T-cell (primary cell): ENCODE measurements around the gene PRSS48. TPM values are rescaled to one million over a fixed set of nuclear protein-coding genes. Genes with fewer than 3 reads are reported as not detected.
"Not testable (repeated sequence)": the region's sequence is repeated elsewhere in the genome, so short reads cannot be mapped to it uniquely, and the experiment has no call there.

Experiments used
- ATAC-seq, 4 experiments: fragments of 200-7000 bp in 3 of 4; fragments of 150-1000 bp in 1 of 4; cut with Tn5 transposase; replicated peaks in 1 of 4; 1 replicate in 3 of 4; 2 replicates in 1 of 4; pipeline ENCODE4 v1.10.0; 2021; ENCODE audit warnings: moderate library complexity in 3 of 4, mild to moderate bottlenecking in 2 of 4, moderate number of reproducible peaks in 1 of 4
- CTCF ChIA-PET, 2 donors: fragments of 300-600 bp; sonication (Branson Sonifier 250); formaldehyde crosslinking; loops; one replicate each; lab custom pipeline; 2022; ENCODE audit warnings: antibody characterized with exemption in 2 of 2; lab: Charles Lee
- POLR2A ChIA-PET, 2 donors: fragments of 300-600 bp; sonication (Branson Sonifier 250); formaldehyde crosslinking; loops; one replicate each; lab custom pipeline; 2022; ENCODE audit warnings: antibody characterized with exemption in 2 of 2; lab: Charles Lee
- DNase-seq, 35 experiments: peaks; one replicate each; pipeline versions ENCODE4 v3.0.0 to v3.0.0-alpha.2; 2013 to 2023
- H3K27ac ChIP-seq: one replicate; pipeline ENCODE4 v1.5.1; 2013; ENCODE audit warnings: low read length
- H3K27me3 ChIP-seq, 2 experiments: replicated peaks in 1 of 2; 1 replicate in 1 of 2; 2 replicates in 1 of 2; pipeline versions ENCODE4 v1.6.1 to v1.7.0; 2013; ENCODE audit warnings: low read length in 1 of 2, mixed read lengths in 1 of 2; ENCODE audit not compliant: control insufficient read depth in 2 of 2, insufficient read depth in 2 of 2; ENCODE audit errors: extremely low read depth in 1 of 2
- H3K36me3 ChIP-seq, 2 donors: 1 replicate in 1 of 2; 2 replicates in 1 of 2; pipeline versions ENCODE4 v1.6.1 to v1.7.0; 2013; ENCODE audit warnings: low read length in 1 of 2; ENCODE audit not compliant: control insufficient read depth in 2 of 2, insufficient read depth in 1 of 2; ENCODE audit errors: extremely low read depth in 1 of 2
- H3K4me1 ChIP-seq, 2 experiments: 1 replicate in 1 of 2; 2 replicates in 1 of 2; pipeline versions ENCODE4 v1.6.1 to v1.7.0; 2013; ENCODE audit warnings: low read length in 2 of 2, mixed read lengths in 1 of 2; ENCODE audit not compliant: insufficient read depth in 2 of 2, control insufficient read depth in 1 of 2; ENCODE audit errors: extremely low read depth in 1 of 2
- H3K4me3 ChIP-seq, 2 donors: 1 replicate in 1 of 2; 2 replicates in 1 of 2; pipeline versions ENCODE4 v1.5.1 to v1.7.0; 2013; ENCODE audit warnings: mild to moderate bottlenecking in 2 of 2, low read length in 1 of 2, moderate library complexity in 1 of 2; ENCODE audit not compliant: control insufficient read depth in 1 of 2; ENCODE audit errors: extremely low read depth in 1 of 2
- H3K9me3 ChIP-seq: 2 replicates; pipeline ENCODE4 v1.7.0; 2013
- H3K27ac Mint-ChIP-seq, 2 donors: one replicate each; pipeline ENCODE4 v1.8.0; 2020 to 2021; ENCODE audit warnings: mild to moderate bottlenecking in 2 of 2, mixed read lengths in 2 of 2
- H3K27me3 Mint-ChIP-seq, 2 donors: one replicate each; pipeline ENCODE4 v1.8.0; 2021 to 2022; ENCODE audit warnings: mixed read lengths in 2 of 2
- H3K36me3 Mint-ChIP-seq: one replicate; pipeline ENCODE4 v1.8.0; 2021; ENCODE audit warnings: mixed read lengths
- H3K4me1 Mint-ChIP-seq, 3 donors: one replicate each; pipeline ENCODE4 v1.8.0; 2020 to 2022; ENCODE audit warnings: mixed read lengths in 3 of 3, mild to moderate bottlenecking in 1 of 3
- H3K4me3 Mint-ChIP-seq, 3 donors: one replicate each; pipeline ENCODE4 v1.8.0; 2020 to 2022; ENCODE audit warnings: mild to moderate bottlenecking in 3 of 3, mixed read lengths in 3 of 3, moderate library complexity in 3 of 3
- H3K9me3 Mint-ChIP-seq, 3 donors: one replicate each; pipeline ENCODE4 v1.8.0; 2020 to 2022; ENCODE audit warnings: mixed read lengths in 3 of 3
- WGBS: methylation state at CpG from one replicate; pipeline ENCODE4 v1.1.5; 2013; ENCODE audit warnings: missing lambda C conversion rate; ENCODE audit not compliant: insufficient coverage; 5-methylcytosine and 5-hydroxymethylcytosine counted together
- total RNA-seq, 35 experiments: library from RNA in 6 of 35; stranded (reverse) in 6 of 35; fragments of 120-200 nt in 1 of 35; gene quantifications; one replicate each; pipeline versions ENCODE4 v1.2.1 to v1.2.4 and lab custom pipeline; 2013 to 2026

Gene PRSS48
- total RNA-seq, 5 donors from 2014 or later (not counting 1 experiment from before 2014, with no cell fraction given): not detected

GRCh38 chr4:151318307-151319006, 41.5 kb downstream of the PRSS48 start:
- WGBS: no CpG with 5 or more reads among the region's 1 CpG

DNA sequence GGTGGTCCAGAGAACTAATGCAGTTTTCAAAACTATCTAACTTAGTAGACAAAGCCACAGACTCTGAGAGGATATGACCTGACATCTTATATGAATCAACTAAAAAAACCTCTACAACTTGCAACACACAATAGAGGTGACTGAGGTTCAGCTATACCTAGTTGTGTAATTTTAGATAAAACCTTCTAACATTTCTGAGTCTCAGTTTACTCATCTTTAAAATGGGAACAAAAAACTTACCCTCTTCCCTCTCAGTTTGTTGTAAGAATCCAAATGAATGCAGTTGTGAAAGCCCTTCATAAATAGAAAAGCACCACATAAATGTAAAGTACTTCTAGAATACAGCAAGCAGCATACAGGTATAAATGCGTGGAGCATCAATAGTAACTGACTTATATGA, 42.5 kb downstream of the PRSS48 start:
- peaks cover 47 to 51% of the 10 kb centered on the region in 2 donors for H3K27me3 Mint-ChIP-seq
- CTCF ChIA-PET: no interaction called here
- no CpG with 5 or more reads among the region's 1 CpG for WGBS

More at GRCh38 chr4:151318307-151319006, 41.5 kb downstream of the PRSS48 start:
- H3K9me3 ChIP-seq: no peaks in the 10 kb centered on the region
- H3K27ac ChIP-seq: no peak overlapping the region
- Mint-ChIP-seq H3K27ac (no peak overlapping the region), H3K36me3 (no peaks in the 10 kb centered on the region), H3K9me3 (no peaks in the 10 kb centered on the region), H3K4me3 (no peak overlapping the region), H3K4me1 (peaks cover 0 to 3% (median 0%) of the 10 kb centered on the region in 3 donors), H3K27me3 (peaks cover 36 to 40% of the 10 kb centered on the region in 2 donors)
- peaks cover 0 to 13% of the 10 kb centered on the region in 2 experiments for H3K27me3 ChIP-seq
- POLR2A ChIA-PET: interaction anchor here (0.6 kb wide), 2 partner anchors 135 to 500 kb away, joined by 4 to 5 read pairs; no protein-coding TSS in a partner anchor
- DNase-seq (no peak), ATAC-seq (no peak)
- no peak overlapping the region for H3K4me3 ChIP-seq
- no peaks in the 10 kb centered on the region for H3K36me3 ChIP-seq
- H3K4me1 ChIP-seq: no peaks in the 10 kb centered on the region
- CTCF ChIA-PET: interaction anchor here in 1 of 2 donors (0.7 kb wide), 1 partner anchor 210 kb away, joined by 5 read pairs; no protein-coding TSS in a partner anchor

DNA sequence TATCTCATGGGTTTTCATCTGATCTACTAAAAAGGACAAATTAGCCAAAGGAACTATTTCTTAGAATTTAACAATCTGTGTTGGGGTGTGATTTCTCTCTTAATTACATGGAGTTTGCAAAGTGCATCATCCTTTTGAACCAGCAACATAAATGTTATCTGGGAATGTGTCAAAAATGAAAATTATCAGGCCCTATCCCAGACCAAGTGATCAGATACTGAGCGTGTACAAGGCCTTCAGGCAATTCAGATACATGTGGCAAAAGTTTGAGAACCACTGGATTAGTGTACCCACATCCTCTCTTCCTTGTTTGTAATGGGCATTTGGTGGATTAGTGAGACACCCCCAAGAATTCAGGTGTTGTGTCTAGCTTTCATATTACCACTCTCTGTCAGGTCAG, 44.6 kb downstream of the PRSS48 start:
- Mint-ChIP-seq H3K27ac (no peak overlapping the region), H3K27me3 (peaks cover 58 to 59% of the 10 kb centered on the region in 2 donors), H3K36me3 (no peaks in the 10 kb centered on the region), H3K4me3 (no peak overlapping the region), H3K4me1 (peaks cover 6 to 16% (median 12%) of the 10 kb centered on the region in 3 donors), H3K9me3 (no peaks in the 10 kb centered on the region)
- ChIA-PET CTCF (no interaction called here), POLR2A (interaction anchor here in 1 of 2 donors (0.6 kb wide), 1 partner anchor 1340 kb away, joined by 13 read pairs; no protein-coding TSS in a partner anchor)
- peaks cover 1 to 22% of the 10 kb centered on the region in 2 experiments for H3K27me3 ChIP-seq
- H3K4me1 ChIP-seq: peaks cover 0 to 7% of the 10 kb centered on the region in 2 experiments
- ATAC-seq (no peak), DNase-seq (no peak)
- no peaks in the 10 kb centered on the region for H3K9me3 ChIP-seq
- H3K4me3 ChIP-seq: no peak overlapping the region
- no CpG with 5 or more reads among the region's 1 CpG for WGBS
- H3K36me3 ChIP-seq: no peaks in the 10 kb centered on the region
- no peak overlapping the region for H3K27ac ChIP-seq

More for the DNA sequence above, 42.5 kb downstream of the PRSS48 start:
- Histone ChIP-seq H3K9me3 (no peaks in the 10 kb centered on the region), H3K27me3 (peaks cover 0 to 13% of the 10 kb centered on the region in 2 experiments), H3K4me1 (no peaks in the 10 kb centered on the region), H3K27ac (no peak overlapping the region), H3K4me3 (no peak overlapping the region), H3K36me3 (no peaks in the 10 kb centered on the region)
- POLR2A ChIA-PET: no interaction called here
- Mint-ChIP-seq H3K9me3 (no peaks in the 10 kb centered on the region), H3K36me3 (no peaks in the 10 kb centered on the region), H3K4me3 (no peak overlapping the region), H3K4me1 (peaks cover 0 to 9% (median 4%) of the 10 kb centered on the region in 3 donors), H3K27ac (no peak overlapping the region)
- DNase-seq (no peak), ATAC-seq (no peak)

DNA sequence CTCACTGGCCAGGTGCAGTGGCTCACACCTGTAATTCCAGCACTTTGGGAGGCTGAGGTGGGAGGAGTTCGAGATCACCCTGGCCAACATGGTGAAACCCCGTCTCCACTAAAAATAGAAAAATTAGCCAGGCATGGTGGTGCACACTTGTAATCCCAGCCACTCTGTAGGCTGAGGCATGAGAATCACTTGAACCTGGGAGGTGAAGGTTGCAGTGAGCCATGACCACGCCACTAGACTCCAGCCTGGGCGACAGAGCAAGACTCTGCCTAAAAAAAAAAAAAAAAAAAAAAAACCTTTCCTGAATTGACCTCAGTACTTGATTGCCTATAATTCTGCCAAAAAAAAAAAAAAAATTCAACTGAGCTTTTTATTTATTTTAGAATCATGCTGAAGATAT, 45.2 kb downstream of the PRSS48 start:
- H3K9me3 Mint-ChIP-seq, H3K4me1 ChIP-seq, H3K27ac ChIP-seq, H3K36me3 ChIP-seq, ATAC-seq, H3K4me3 Mint-ChIP-seq, H3K9me3 ChIP-seq, H3K4me3 ChIP-seq, DNase-seq, H3K36me3 Mint-ChIP-seq, H3K27ac Mint-ChIP-seq, POLR2A ChIA-PET: not testable (repeated sequence)
- CTCF ChIA-PET: interaction anchor here in 1 of 2 donors (0.7 kb wide), 1 partner anchor 75 kb away, joined by 9 read pairs; no protein-coding TSS in a partner anchor
- peaks cover 6 to 16% (median 12%) of the 10 kb centered on the region in 3 donors for H3K4me1 Mint-ChIP-seq
- H3K27me3 Mint-ChIP-seq: peaks cover 58 to 59% of the 10 kb centered on the region in 2 donors
- WGBS: no CpG with 5 or more reads among the region's 4 CpGs
- H3K27me3 ChIP-seq: peaks cover 3 to 21% of the 10 kb centered on the region in 2 experiments

- POLR2A ChIA-PET: no interaction called here
- peaks cover 54 to 56% of the 10 kb centered on the region in 2 donors for H3K27me3 Mint-ChIP-seq
Observed at GRCh38 chr4:151322570-151322969, 45.6 kb downstream of the PRSS48 start.

DNA sequence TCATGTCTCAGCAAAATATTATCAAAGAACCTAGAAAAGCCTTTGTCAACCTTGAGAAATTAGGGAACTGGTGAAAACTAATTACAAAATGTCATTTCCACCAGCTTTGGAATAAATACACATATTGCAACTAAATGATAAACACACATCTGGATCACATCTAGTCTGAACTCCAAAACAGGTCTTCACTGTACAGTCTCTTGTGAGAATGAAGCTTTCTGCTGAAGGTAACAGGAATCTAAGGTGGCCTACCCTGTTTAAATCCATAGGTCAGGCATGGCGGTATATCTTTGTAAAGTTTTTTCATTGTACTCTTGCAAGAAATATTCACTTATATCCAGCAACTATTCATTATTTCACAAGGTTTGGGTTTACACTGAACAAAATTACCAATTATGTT, 46.7 kb downstream of the PRSS48 start:
- POLR2A ChIA-PET: no interaction called here
- peaks cover 6 to 16% (median 12%) of the 10 kb centered on the region in 3 donors for H3K4me1 Mint-ChIP-seq
- peaks cover 0 to 7% of the 10 kb centered on the region in 2 experiments for H3K4me1 ChIP-seq
- no peaks in the 10 kb centered on the region for H3K36me3 Mint-ChIP-seq
- ATAC-seq (no peak), DNase-seq (no peak)
- WGBS: no CpG with 5 or more reads among the region's 1 CpG
- CTCF ChIA-PET: no interaction called here
- H3K27ac Mint-ChIP-seq: no peak overlapping the region
- no peaks in the 10 kb centered on the region for H3K9me3 Mint-ChIP-seq
- H3K27me3 ChIP-seq: peaks cover 3 to 19% of the 10 kb centered on the region in 2 experiments
- no peak overlapping the region for H3K27ac ChIP-seq
- H3K9me3 ChIP-seq: no peaks in the 10 kb centered on the region
- peak overlapping the region in 1 of 3 donors; percentile 6 for H3K4me3 Mint-ChIP-seq
- H3K27me3 Mint-ChIP-seq: peaks cover 53 to 60% of the 10 kb centered on the region in 2 donors
- no peak overlapping the region for H3K4me3 ChIP-seq
- no peaks in the 10 kb centered on the region for H3K36me3 ChIP-seq

More at GRCh38 chr4:151322570-151322969, 45.6 kb downstream of the PRSS48 start:
- DNase-seq (no peak), ATAC-seq (no peak)
- CTCF ChIA-PET: interaction anchor here in 1 of 2 donors (0.7 kb wide), 1 partner anchor 75 kb away, joined by 9 read pairs; no protein-coding TSS in a partner anchor
- Mint-ChIP-seq H3K4me3 (no peak overlapping the region), H3K9me3 (no peaks in the 10 kb centered on the region), H3K36me3 (no peaks in the 10 kb centered on the region), H3K4me1 (peaks cover 6 to 16% (median 12%) of the 10 kb centered on the region in 3 donors), H3K27ac (no peak overlapping the region)
- H3K36me3 ChIP-seq: no peaks in the 10 kb centered on the region
- H3K4me1 ChIP-seq: peaks cover 0 to 7% of the 10 kb centered on the region in 2 experiments
- H3K27me3 ChIP-seq: peaks cover 3 to 21% of the 10 kb centered on the region in 2 experiments
- no peaks in the 10 kb centered on the region for H3K9me3 ChIP-seq
- H3K4me3 ChIP-seq: no peak overlapping the region
- no peak overlapping the region for H3K27ac ChIP-seq
